IMR-90 (cell line): ENCODE data around the gene GGTLC1. TPM values are rescaled to one million over a fixed set of nuclear protein-coding genes. Genes with fewer than 3 reads are reported as not detected.
"Not testable (repeated sequence)": the region's sequence is repeated elsewhere in the genome, so short reads cannot be mapped to it uniquely, and the experiment has no call there.

Experiments
- ATAC-seq: fragments of 200-7000 bp; cut with Tn5 transposase; 2 replicates; pipeline ENCODE4 v1.9.1; 2020; ENCODE audit warnings: low read depth, mild to moderate bottlenecking, moderate library complexity
- BruUV-seq: library from RNA; stranded (reverse); fragments of 400-500 nt; replicated peaks from 2 replicates; lab custom pipeline; 2021; lab: Mats Ljungman, UMichigan
- CTCF ChIA-PET: fragments of 300-600 bp; formaldehyde crosslinking; extraction: SDS; loops from one replicate; lab custom pipeline; 2021; ENCODE audit warnings: antibody characterized with exemption; lab: Yijun Ruan, JAX
- POLR2A ChIA-PET: fragments of 300-600 bp; sonication (Branson Sonifier 250); formaldehyde crosslinking; loops from one replicate; lab custom pipeline; 2022; ENCODE audit warnings: antibody characterized with exemption; ENCODE audit not compliant: unreplicated experiment; lab: Charles Lee
- DNase-seq: peaks from one replicate; pipeline ENCODE4 v3.0.0; 2013
- H2AFZ ChIP-seq: replicated peaks from 2 replicates; pipeline ENCODE3; 2013; ENCODE audit warnings: low read length, mild to moderate bottlenecking; ENCODE audit not compliant: poor library complexity
- H2AK5ac ChIP-seq: 2 replicates; pipeline ENCODE4 v1.6.1; 2013; ENCODE audit warnings: low read depth, low read length, inconsistent platforms
- H2AK9ac ChIP-seq: replicated peaks from 2 replicates; pipeline ENCODE3; 2013; ENCODE audit warnings: mild to moderate bottlenecking, low read depth, low read length, moderate library complexity; ENCODE audit not compliant: poor library complexity
- H2BK120ac ChIP-seq: 2 replicates; pipeline ENCODE4 v1.6.1; 2013; ENCODE audit warnings: low read depth, low read length, inconsistent platforms
- H2BK15ac ChIP-seq: 3 replicates; pipeline ENCODE4 v1.6.1; 2013; ENCODE audit warnings: low read depth, low read length, inconsistent platforms
- H2BK20ac ChIP-seq: 2 replicates; pipeline ENCODE4 v1.6.1; 2013; ENCODE audit warnings: low read depth, mild to moderate bottlenecking, inconsistent platforms, low read length, moderate library complexity
- H2BK5ac ChIP-seq: 2 replicates; pipeline ENCODE4 v1.6.1; 2013; ENCODE audit warnings: mild to moderate bottlenecking, low read depth, low read length, inconsistent platforms; ENCODE audit not compliant: poor library complexity, severe bottlenecking
- H3K14ac ChIP-seq: replicated peaks from 2 replicates; pipeline ENCODE4 v1.6.1; 2013; ENCODE audit warnings: low read depth, low read length, inconsistent platforms
- H3K18ac ChIP-seq: 2 replicates; pipeline ENCODE4 v1.6.1; 2013; ENCODE audit warnings: low read depth, low read length, control low read depth
- H3K23ac ChIP-seq: 2 replicates; pipeline ENCODE4 v1.6.1; 2013; ENCODE audit warnings: low read depth, low read length, inconsistent platforms
- H3K27ac ChIP-seq: 2 replicates; pipeline ENCODE4 v1.5.1; 2013; ENCODE audit warnings: mild to moderate bottlenecking, control low read depth, low read length; ENCODE audit not compliant: insufficient read depth
- H3K27me3 ChIP-seq: 2 replicates; pipeline ENCODE4 v1.6.1; 2013; ENCODE audit warnings: low read length; ENCODE audit not compliant: control insufficient read depth, insufficient read depth
- H3K36me3 ChIP-seq: 2 replicates; pipeline ENCODE4 v1.6.1; 2013; ENCODE audit warnings: low read length, mixed read lengths; ENCODE audit not compliant: control insufficient read depth, insufficient read depth
- H3K4ac ChIP-seq: 2 replicates; pipeline ENCODE4 v1.6.1; 2013; ENCODE audit warnings: low read depth, low read length, inconsistent platforms
- H3K4me1 ChIP-seq: 2 replicates; pipeline ENCODE4 v1.6.1; 2013; ENCODE audit warnings: low read length, mixed read lengths; ENCODE audit not compliant: control insufficient read depth, insufficient read depth
- H3K4me2 ChIP-seq: 2 replicates; pipeline ENCODE4 v1.6.1; 2013; ENCODE audit warnings: low read depth, mild to moderate bottlenecking, control low read depth, low read length, moderate library complexity
- H3K4me3 ChIP-seq: 2 replicates; pipeline ENCODE4 v1.5.1; 2013; ENCODE audit warnings: low read depth, mild to moderate bottlenecking, control low read depth, low read length, moderate library complexity; ENCODE audit not compliant: insufficient read depth
- H3K56ac ChIP-seq: 2 replicates; pipeline ENCODE4 v1.6.1; 2013; ENCODE audit warnings: low read length, inconsistent platforms; ENCODE audit not compliant: insufficient read depth; ENCODE audit errors: extremely low read depth
- H3K79me1 ChIP-seq, 2 experiments: 2 replicates each; pipeline ENCODE4 v1.6.1; 2013; ENCODE audit warnings: low read length in 2 of 2, inconsistent platforms in 1 of 2, low read depth in 1 of 2
- H3K9ac ChIP-seq: 2 replicates; pipeline ENCODE4 v1.6.1; 2013; ENCODE audit warnings: low read depth, low read length, control low read depth
- H3K9me1 ChIP-seq: 2 replicates; pipeline ENCODE4 v1.6.1; 2013; ENCODE audit warnings: low read length, inconsistent platforms; ENCODE audit not compliant: insufficient read depth
- H3K9me3 ChIP-seq: 2 replicates; pipeline ENCODE4 v1.6.1; 2013; ENCODE audit warnings: low read length; ENCODE audit not compliant: control insufficient read depth, insufficient read depth
- H4K20me1 ChIP-seq: 2 replicates; pipeline ENCODE4 v1.6.1; 2013; ENCODE audit warnings: low read length, inconsistent platforms; ENCODE audit not compliant: insufficient read depth
- H4K5ac ChIP-seq: 2 replicates; pipeline ENCODE4 v1.6.1; 2013; ENCODE audit warnings: mild to moderate bottlenecking, low read depth, low read length, control low read depth
- H4K8ac ChIP-seq, 2 experiments: 2 replicates each; pipeline ENCODE4 v1.6.1; 2013; ENCODE audit warnings: low read depth in 2 of 2, low read length in 2 of 2, control low read depth in 1 of 2, inconsistent platforms in 1 of 2
- H4K91ac ChIP-seq: 2 replicates; pipeline ENCODE4 v1.6.1; 2013; ENCODE audit warnings: low read depth, low read length, inconsistent platforms; ENCODE audit not compliant: insufficient read depth
- FOS ChIP-seq: fragments of 150-350 bp; IDR thresholded peaks from 2 replicates; pipeline ENCODE4 v1.6.1; 2016; ENCODE audit warnings: low read depth, low read length
- whole genome bisulfite sequencing, 2 experiments: methylation state at CpG; one replicate each; pipeline versions ENCODE4 v1.1.5 to v1.1.7; 2013; ENCODE audit warnings: missing lambda C conversion rate in 2 of 2; ENCODE audit not compliant: insufficient read length in 1 of 2; ENCODE audit errors: extremely low coverage in 2 of 2; 5-methylcytosine and 5-hydroxymethylcytosine counted together
- dilution Hi-C: fragments of 300-500 bp; cut with HindIII; formaldehyde crosslinking; loops from one replicate; pipeline ENCODE4 v1.14.3; 2018; ENCODE audit warnings: low sequenced_read_pairs; ENCODE audit not compliant: unreplicated experiment
- in situ Hi-C: fragments of 300-500 bp; cut with MboI; formaldehyde crosslinking; loops from 3 replicates; pipeline ENCODE4 v1.14.3; 2019; ENCODE audit warnings: low sequenced_read_pairs, inconsistent platforms, mixed read lengths
- intact Hi-C: fragments of 100-400 bp; cut with micrococcal nuclease; formaldehyde crosslinking; loops from 2 replicates; pipeline ENCODE4 v1.10.0; 2022
- polyA plus RNA-seq, 3 experiments: library from polyadenylated mRNA; depleted of rRNA; stranded (reverse); fragments of >200 nt; gene quantifications; 2 replicates each; pipeline ENCODE4 v1.2.3, GENCODE V29; 2012; ENCODE audit warnings: low replicate concordance in 1 of 3
- total RNA-seq: library from RNA; depleted of rRNA; stranded (reverse); fragments of >200 nt; gene quantifications from 2 replicates; pipeline ENCODE4 v1.2.3, GENCODE V29; 2012

The GGTLC1 gene
- total and polyA plus RNA-seq, 2 of the 4 experiments (the other 2 are of a cell fraction): not detected

GRCh38 chr20:23995905-23996666, 7.5 kb upstream of the GGTLC1 start (continued):
- no peak for TF ChIP-seq FOS

GRCh38 chr20:23995291-23995690, 6.7 kb upstream of the GGTLC1 start:
- H2BK5ac ChIP-seq, H3K23ac ChIP-seq, H4K91ac ChIP-seq, BruUV-seq, H3K27me3 ChIP-seq, H3K14ac ChIP-seq, H3K9me1 ChIP-seq, dilution Hi-C loops, H2AK9ac ChIP-seq, H3K36me3 ChIP-seq, H3K9me3 ChIP-seq, H3K4ac ChIP-seq, H2AFZ ChIP-seq, DNase-seq, H2BK20ac ChIP-seq, H2BK15ac ChIP-seq, H3K79me1 ChIP-seq, H3K4me2 ChIP-seq, H4K8ac ChIP-seq, POLR2A ChIA-PET, H2AK5ac ChIP-seq, H3K9ac ChIP-seq, H4K20me1 ChIP-seq, H3K4me3 ChIP-seq, H3K4me1 ChIP-seq, H4K5ac ChIP-seq, H3K18ac ChIP-seq, ATAC-seq, CTCF ChIA-PET, H3K27ac ChIP-seq, H2BK120ac ChIP-seq, H3K56ac ChIP-seq: not testable (repeated sequence)
- intact Hi-C loops (loop anchor here (5.0 kb wide), 1 partner anchor 198 kb away; no protein-coding TSS in a partner anchor), in situ Hi-C loops (loop anchor here (10.0 kb wide), 1 partner anchor 330 kb away; no protein-coding TSS in a partner anchor)
- no CpG with 5 or more reads among the region's 6 CpGs for WGBS, 2 experiments

- H3K27ac ChIP-seq, H3K27me3 ChIP-seq, DNase-seq, dilution Hi-C loops, H2AK5ac ChIP-seq, H4K91ac ChIP-seq, ATAC-seq, H3K79me1 ChIP-seq, H2BK15ac ChIP-seq, intact Hi-C loops, H2BK120ac ChIP-seq, H4K8ac ChIP-seq, H3K23ac ChIP-seq, H2AFZ ChIP-seq, CTCF ChIA-PET, H3K4ac ChIP-seq, H3K14ac ChIP-seq, H3K9me3 ChIP-seq, H3K4me1 ChIP-seq, H3K36me3 ChIP-seq, H4K20me1 ChIP-seq, H2BK20ac ChIP-seq, POLR2A ChIA-PET, H2BK5ac ChIP-seq, H3K56ac ChIP-seq, BruUV-seq, H2AK9ac ChIP-seq, H3K9ac ChIP-seq, H3K18ac ChIP-seq, H3K4me2 ChIP-seq, H3K9me1 ChIP-seq, H3K4me3 ChIP-seq, H4K5ac ChIP-seq: not testable (repeated sequence)
- in situ Hi-C loops: loop anchor here (10.0 kb wide), 1 partner anchor 329 kb away; no protein-coding TSS in a partner anchor
- WGBS, 2 experiments: no CpG with 5 or more reads among the region's 14 CpGs
Measured at GRCh38 chr20:23994001-23994633, 5.5 kb upstream of the GGTLC1 start.
